Naive thymus-derived CD4-positive, alpha-beta T cell (primary cell): ENCODE data around the gene MRPL55. TPM values are rescaled to one million over a fixed set of nuclear protein-coding genes. Genes with fewer than 3 reads are reported as not detected.
"Not testable (repeated sequence)": the region's sequence is repeated elsewhere in the genome, so short reads cannot be mapped to it uniquely, and the experiment has no call there.

Experiments
- ATAC-seq: fragments of 150-1000 bp; cut with Tn5 transposase; 2 replicates; pipeline ENCODE4 v1.10.0; 2021; ENCODE audit warnings: mild to moderate bottlenecking, moderate library complexity
- CTCF ChIA-PET: fragments of 350-600 bp; sonication (Branson Sonifier 250); formaldehyde crosslinking; loops from one replicate; lab custom pipeline; 2021; ENCODE audit warnings: antibody characterized with exemption; lab: Charles Lee
- POLR2A ChIA-PET: fragments of 350-600 bp; sonication (Branson Sonifier 250); formaldehyde crosslinking; loops from one replicate; lab custom pipeline; 2021; ENCODE audit warnings: antibody characterized with exemption, inconsistent platforms; lab: Charles Lee
- DNase-seq, 9 donors: peaks; one replicate each; pipeline versions ENCODE4 v3.0.0 to v3.0.0-alpha.2; 2020 to 2022; ENCODE audit warnings: mixed read lengths in 1 of 9
- H3K27ac ChIP-seq: one replicate; pipeline ENCODE4 v1.7.0; 2013; ENCODE audit warnings: mild to moderate bottlenecking, low read depth, low read length, moderate library complexity
- H3K27me3 ChIP-seq, 2 donors: one replicate each; pipeline ENCODE4 v1.7.0; 2013; ENCODE audit warnings: low read length in 2 of 2, mild to moderate bottlenecking in 2 of 2, moderate library complexity in 2 of 2; ENCODE audit not compliant: control insufficient read depth in 2 of 2, insufficient read depth in 2 of 2
- H3K36me3 ChIP-seq, 3 experiments: 1 replicate in 2 of 3; 2 replicates in 1 of 3; pipeline ENCODE4 v1.7.0; 2013; ENCODE audit warnings: low read length in 3 of 3, mild to moderate bottlenecking in 3 of 3, moderate library complexity in 1 of 3; ENCODE audit not compliant: insufficient read depth in 3 of 3, control insufficient read depth in 2 of 3
- H3K4me1 ChIP-seq, 2 donors: one replicate each; pipeline ENCODE4 v1.7.0; 2013; ENCODE audit warnings: low read length in 2 of 2, mild to moderate bottlenecking in 2 of 2, moderate library complexity in 1 of 2; ENCODE audit not compliant: control insufficient read depth in 2 of 2, insufficient read depth in 2 of 2
- H3K4me3 ChIP-seq: 2 replicates; pipeline ENCODE4 v1.7.0; 2013; ENCODE audit warnings: mild to moderate bottlenecking, low read length
- H3K9me3 ChIP-seq, 3 experiments: 1 replicate in 2 of 3; 2 replicates in 1 of 3; pipeline ENCODE4 v1.7.0; 2013; ENCODE audit warnings: low read length in 3 of 3; ENCODE audit not compliant: control insufficient read depth in 2 of 3
- H3K27ac Mint-ChIP-seq, 9 donors: one replicate each; pipeline ENCODE4 v1.8.0; 2020 to 2022; ENCODE audit warnings: mixed read lengths in 9 of 9, mild to moderate bottlenecking in 8 of 9, moderate library complexity in 5 of 9, inconsistent platforms in 2 of 9
- H3K27me3 Mint-ChIP-seq, 5 donors: one replicate each; pipeline ENCODE4 v1.8.0; 2021 to 2022; ENCODE audit warnings: mixed read lengths in 5 of 5, mild to moderate bottlenecking in 1 of 5
- H3K36me3 Mint-ChIP-seq, 5 donors: one replicate each; pipeline ENCODE4 v1.8.0; 2020 to 2022; ENCODE audit warnings: mixed read lengths in 5 of 5, mild to moderate bottlenecking in 3 of 5, inconsistent platforms in 1 of 5
- H3K4me1 Mint-ChIP-seq, 7 donors: one replicate each; pipeline ENCODE4 v1.8.0; 2020 to 2022; ENCODE audit warnings: mixed read lengths in 7 of 7, mild to moderate bottlenecking in 3 of 7, inconsistent platforms in 1 of 7
- H3K4me3 Mint-ChIP-seq, 10 donors: one replicate each; pipeline ENCODE4 v1.8.0; 2020 to 2022; ENCODE audit warnings: mild to moderate bottlenecking in 10 of 10, mixed read lengths in 10 of 10, moderate library complexity in 6 of 10, inconsistent platforms in 2 of 10
- H3K9me3 Mint-ChIP-seq, 11 donors: one replicate each; pipeline ENCODE4 v1.8.0; 2020 to 2022; ENCODE audit warnings: mixed read lengths in 11 of 11, mild to moderate bottlenecking in 4 of 11, inconsistent platforms in 1 of 11, moderate library complexity in 1 of 11
- intact Hi-C, 2 donors: fragments of 100-400 bp; cut with micrococcal nuclease; formaldehyde crosslinking; loops; one replicate each; pipeline ENCODE4 v1.15.1; 2023
- polyA plus RNA-seq, 2 donors: library from polyadenylated mRNA; unstranded; fragments of 300-500 nt; fragmentation: Illumina TruSeq; gene quantifications; one replicate each; pipeline ENCODE4 v1.2.3, GENCODE V29; 2021
- total RNA-seq, 6 experiments: library from RNA in 5 of 6; stranded (reverse) in 5 of 6; gene quantifications; 1 replicate in 5 of 6; 2 replicates in 1 of 6; pipeline ENCODE4 v1.2.3 and lab custom pipeline; 2021 to 2026

Gene MRPL55
- total and polyA plus RNA-seq, 7 experiments from 2014 or later = 34.3 to 149 (median 68.5) TPM

DNA sequence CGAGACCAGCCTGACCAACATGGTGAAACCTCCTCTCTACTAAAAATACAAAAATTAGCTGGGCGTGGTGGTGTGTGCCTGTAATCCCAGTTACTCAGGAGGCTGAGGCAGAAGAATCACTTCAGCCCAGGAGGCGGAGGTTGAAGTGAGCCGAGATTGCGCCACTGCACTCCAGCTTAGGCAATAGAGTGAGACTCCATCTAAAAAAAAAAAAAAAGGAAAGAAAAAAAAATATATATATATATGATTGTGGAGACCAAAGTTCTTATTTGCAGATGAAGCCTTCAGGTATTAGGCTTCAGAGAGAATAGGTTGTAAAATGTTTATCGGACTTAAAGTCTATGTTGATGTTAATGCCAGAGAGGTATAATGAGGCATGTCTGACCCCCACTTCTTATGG lies 2.2 kb upstream of the MRPL55 start:
- H3K27ac Mint-ChIP-seq, H3K9me3 Mint-ChIP-seq, H3K36me3 Mint-ChIP-seq, H3K4me3 ChIP-seq, DNase-seq, H3K9me3 ChIP-seq, H3K27me3 ChIP-seq, CTCF ChIA-PET, intact Hi-C loops, H3K27me3 Mint-ChIP-seq, ATAC-seq, H3K27ac ChIP-seq: not testable (repeated sequence)
- Histone ChIP-seq H3K4me1 (peaks cover 9 to 16% of the 10 kb centered on the region in 2 donors), H3K36me3 (peaks cover 0 to 21% (median 0%) of the 10 kb centered on the region in 3 experiments)
- Mint-ChIP-seq H3K4me1 (peaks cover 5 to 33% (median 22%) of the 10 kb centered on the region in 7 donors), H3K4me3 (peak overlapping the region in 1 of 10 donors; percentile 29)
- POLR2A ChIA-PET = interaction anchor here (1.6 to 1.9 kb wide), 2 partner anchors 19 to 33 kb away, joined by 3 to 10 read pairs; no protein-coding TSS in a partner anchor

DNA sequence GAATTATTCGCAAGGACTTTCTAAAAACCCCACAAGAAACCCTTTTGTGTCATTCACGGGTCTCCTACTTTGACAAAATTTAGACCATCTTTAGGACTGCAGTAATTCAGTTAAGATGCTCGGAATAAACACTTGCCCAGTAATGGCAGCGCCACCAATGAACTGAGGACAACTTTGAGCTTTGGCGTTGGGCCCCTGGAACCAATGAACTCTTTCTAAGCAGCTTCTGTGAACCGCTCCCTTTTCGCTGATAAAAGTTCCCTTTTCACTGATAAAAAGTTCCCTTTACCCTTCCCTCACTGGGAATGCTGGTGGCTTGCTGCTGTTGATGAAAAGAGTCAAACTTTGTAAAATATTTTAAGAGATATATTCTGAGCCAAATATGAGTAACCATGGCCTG lies 1.5 kb upstream of the MRPL55 start:
- peak overlapping the region in 2 of 9 donors; percentile 17 to 98 for H3K27ac Mint-ChIP-seq

DNA sequence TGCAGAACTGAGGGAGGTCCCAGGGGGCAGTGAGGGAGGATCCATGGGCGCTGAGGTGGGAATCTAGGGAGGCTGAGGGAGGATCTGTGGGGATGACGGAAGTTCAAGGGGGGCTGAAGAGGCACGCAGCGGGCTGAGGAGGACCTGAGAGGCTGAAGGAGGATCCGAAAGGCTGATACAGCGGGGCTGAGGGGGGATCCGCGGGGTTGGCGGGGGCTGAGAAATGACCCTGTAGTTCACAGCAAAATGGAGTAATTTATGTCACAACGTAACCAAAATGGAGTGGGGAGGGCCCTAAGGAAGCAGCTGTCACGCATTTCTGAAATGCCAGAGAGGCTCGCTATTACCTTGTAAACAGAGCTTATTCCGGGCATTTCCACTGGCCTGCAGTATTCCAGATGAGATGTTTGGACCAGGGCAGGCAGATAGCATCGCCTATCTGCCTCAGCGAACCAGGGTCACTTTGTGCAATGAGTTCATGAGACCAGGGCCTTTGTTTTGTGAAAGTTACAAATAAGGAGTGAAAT lies 926 bp upstream of the MRPL55 start:
- Histone ChIP-seq H3K4me1 (peaks cover 9 to 16% of the 10 kb centered on the region in 2 donors), H3K4me3 (peak overlapping the region; percentile 100), H3K27ac (peak overlapping the region; percentile 94), H3K27me3 (no peaks in the 10 kb centered on the region), H3K9me3 (no peaks in the 10 kb centered on the region), H3K36me3 (peaks cover 0 to 32% (median 0%) of the 10 kb centered on the region in 3 experiments)
- intact Hi-C loops = loop anchor here (1.0 to 10.0 kb wide), 12 partner anchors 28 to 1705 kb away; partner anchors contain the start of genes ARF1 (in 2 of the 2), GUK1 (in 2 of the 2), CCSAP (in 1 of the 2) and PARP1 (in 1 of the 2)
- no peak for DNase-seq
- Mint-ChIP-seq H3K4me1 (peaks cover 5 to 34% (median 22%) of the 10 kb centered on the region in 7 donors), H3K27me3 (peaks cover 0 to 3% (median 0%) of the 10 kb centered on the region in 5 donors), H3K27ac (peak overlapping the region; percentile 88 to 98 (median 95)), H3K36me3 (peaks cover 0 to 6% (median 5%) of the 10 kb centered on the region in 5 donors), H3K9me3 (no peaks in the 10 kb centered on the region), H3K4me3 (peak overlapping the region; percentile 87 to 95 (median 93))
- CTCF ChIA-PET = interaction anchor here (0.6 to 1.0 kb wide), 4 partner anchors 21 to 58 kb away, joined by 3 to 4 read pairs (median 3); partner anchors contain the start of gene ARF1
- ATAC-seq = no peak
- POLR2A ChIA-PET = interaction anchor here (0.9 to 2.1 kb wide), 7 partner anchors 9 to 56 kb away, joined by 3 to 10 read pairs (median 5); partner anchors contain the start of gene GUK1

More for the DNA sequence above, 1.5 kb upstream of the MRPL55 start:
- intact Hi-C loops = no loop called here
- Mint-ChIP-seq H3K4me1 (peaks cover 5 to 34% (median 22%) of the 10 kb centered on the region in 7 donors), H3K27me3 (peaks cover 0 to 3% (median 0%) of the 10 kb centered on the region in 5 donors), H3K9me3 (no peaks in the 10 kb centered on the region), H3K36me3 (peaks cover 0 to 6% (median 5%) of the 10 kb centered on the region in 5 donors), H3K4me3 (peak overlapping the region in 6 of 10 donors; percentile 23 to 95 (median 72))
- peaks cover 9 to 16% of the 10 kb centered on the region in 2 donors for H3K4me1 ChIP-seq
- H3K36me3 ChIP-seq = peaks cover 0 to 28% (median 0%) of the 10 kb centered on the region in 3 experiments
- no peak overlapping the region for H3K27ac ChIP-seq
- no peaks in the 10 kb centered on the region for H3K27me3 ChIP-seq
- ChIA-PET CTCF (interaction anchor here (0.9 kb wide), 1 partner anchor 41 kb away, joined by 3 read pairs; no protein-coding TSS in a partner anchor), POLR2A (interaction anchor here (0.5 to 1.9 kb wide), 3 partner anchors 8 to 34 kb away, joined by 3 to 10 read pairs (median 3); no protein-coding TSS in a partner anchor)
- DNase-seq (no peak), ATAC-seq (no peak)
- H3K9me3 ChIP-seq = no peaks in the 10 kb centered on the region
- no peak overlapping the region for H3K4me3 ChIP-seq

DNA sequence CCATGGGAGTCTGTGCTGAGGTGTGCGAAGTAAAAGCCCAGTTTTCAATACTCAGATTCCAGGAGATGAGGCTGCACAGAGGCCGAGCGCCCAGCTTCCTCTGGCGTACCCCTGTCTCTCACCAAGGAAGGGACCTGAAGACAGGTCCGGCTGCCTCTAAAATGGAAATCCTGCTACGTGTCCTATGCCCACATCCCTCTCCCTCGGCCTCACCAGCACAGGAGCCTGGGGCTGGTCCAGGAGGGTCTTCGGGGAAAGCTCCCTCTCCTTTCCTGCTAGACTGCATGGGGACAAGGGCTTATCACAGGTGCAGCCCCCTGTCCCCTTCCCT lies 392 bp downstream of the MRPL55 start:
- intact Hi-C loops = loop anchor here (1.0 to 10.0 kb wide), 12 partner anchors 26 to 1704 kb away; partner anchors contain the start of genes ARF1 (in 2 of the 2), GUK1 (in 2 of the 2), CCSAP (in 1 of the 2) and PARP1 (in 1 of the 2)
- H3K27ac Mint-ChIP-seq = peak overlapping the region; percentile 88 to 98 (median 95)
- peaks cover 14 to 22% of the 10 kb centered on the region in 2 donors for H3K4me1 ChIP-seq
- H3K27ac ChIP-seq = peak overlapping the region; percentile 94
- H3K27me3 ChIP-seq = no peaks in the 10 kb centered on the region
- ATAC-seq (no peak), DNase-seq (no peak)
- ChIA-PET POLR2A (interaction anchor here (0.7 to 2.1 kb wide), 7 partner anchors 11 to 393 kb away, joined by 3 to 8 read pairs (median 4); partner anchors contain the start of genes ARF1 and IBA57), CTCF (no interaction called here)
- H3K4me3 ChIP-seq = peak overlapping the region; percentile 100
- peaks cover 0 to 7% (median 5%) of the 10 kb centered on the region in 5 donors for H3K36me3 Mint-ChIP-seq
- H3K36me3 ChIP-seq = peaks cover 0 to 32% (median 0%) of the 10 kb centered on the region in 3 experiments
- peak overlapping the region; percentile 87 to 95 (median 93) for H3K4me3 Mint-ChIP-seq
- H3K4me1 Mint-ChIP-seq = peaks cover 5 to 41% (median 28%) of the 10 kb centered on the region in 7 donors
- no peaks in the 10 kb centered on the region for H3K9me3 ChIP-seq
- H3K27me3 Mint-ChIP-seq = peaks cover 0 to 3% (median 0%) of the 10 kb centered on the region in 5 donors
- H3K9me3 Mint-ChIP-seq = no peaks in the 10 kb centered on the region

DNA sequence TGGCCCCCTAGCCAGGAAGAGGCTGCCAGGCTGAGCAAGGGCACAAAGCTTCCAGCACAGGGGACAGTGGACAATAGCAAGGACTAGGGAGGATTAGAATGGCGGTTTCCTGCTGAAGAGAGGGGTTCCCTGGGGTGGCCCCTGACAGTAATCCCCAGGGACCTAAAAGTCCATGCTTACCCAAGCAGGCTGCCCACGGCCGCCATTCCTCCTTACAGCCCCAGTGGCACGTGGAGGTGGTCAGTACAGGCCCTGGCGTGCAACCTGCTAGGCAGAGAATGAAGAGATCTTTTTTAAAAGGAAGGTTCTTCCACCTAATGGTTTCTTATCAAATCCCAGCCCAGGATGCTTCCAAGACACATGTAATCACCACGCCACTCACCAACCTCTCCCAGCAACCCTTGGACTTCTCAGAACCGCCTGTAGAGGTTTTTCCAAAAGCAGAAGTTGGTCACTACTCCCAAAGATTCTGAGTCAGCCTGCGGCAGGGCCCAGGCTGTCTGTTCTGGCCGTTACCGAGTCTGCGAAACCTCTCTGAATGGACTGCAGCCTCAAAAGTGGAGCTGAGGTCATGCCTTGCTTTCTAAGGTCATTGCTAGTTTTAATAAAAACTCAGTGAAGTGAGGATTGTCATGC lies 926 bp downstream of the MRPL55 start:
- CTCF ChIA-PET = no interaction called here

DNA sequence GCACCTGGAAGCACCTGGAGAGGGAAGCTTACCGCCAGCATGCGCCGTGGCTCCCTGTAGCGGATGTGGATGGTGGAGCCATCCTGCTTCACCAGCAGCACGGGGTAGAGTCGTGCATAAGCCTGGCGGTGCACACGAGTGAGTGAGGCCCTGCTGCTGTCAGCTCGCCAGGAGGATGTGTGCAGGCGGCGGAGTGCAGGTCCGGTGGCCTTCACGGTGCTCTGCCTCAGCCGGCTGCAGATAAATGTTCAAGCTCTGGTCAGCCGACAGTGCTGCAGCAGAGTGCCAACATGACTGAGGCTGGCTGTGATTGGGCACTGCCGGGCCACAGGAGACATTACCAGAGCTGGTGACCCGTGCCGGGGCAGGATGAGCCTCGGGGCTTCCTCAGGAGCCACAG lies 1.5 kb downstream of the MRPL55 start:
- no peak for ATAC-seq
- Histone ChIP-seq H3K27ac (peak overlapping the region; percentile 94), H3K36me3 (peaks cover 0 to 36% (median 0%) of the 10 kb centered on the region in 3 experiments), H3K27me3 (no peaks in the 10 kb centered on the region), H3K4me3 (no peak overlapping the region), H3K9me3 (no peaks in the 10 kb centered on the region), H3K4me1 (peaks cover 18 to 26% of the 10 kb centered on the region in 2 donors)
- peaks cover 0 to 7% (median 5%) of the 10 kb centered on the region in 5 donors for H3K36me3 Mint-ChIP-seq
- ChIA-PET POLR2A (interaction anchor here (1.2 to 1.5 kb wide), 2 partner anchors 25 to 57 kb away, joined by 4 to 5 read pairs; partner anchors contain the start of genes ARF1 and IBA57), CTCF (no interaction called here)
- peaks cover 0 to 3% (median 0%) of the 10 kb centered on the region in 5 donors for H3K27me3 Mint-ChIP-seq
- H3K9me3 Mint-ChIP-seq = peaks cover 0 to 4% (median 0%) of the 10 kb centered on the region in 11 donors
- peaks cover 5 to 47% (median 33%) of the 10 kb centered on the region in 7 donors for H3K4me1 Mint-ChIP-seq
- peak overlapping the region in 7 of 9 donors; percentile 14 to 98 (median 94) for H3K27ac Mint-ChIP-seq
- DNase-seq = no peak
- intact Hi-C loops = loop anchor here (2.0 to 10.0 kb wide), 5 partner anchors 49 to 1703 kb away; partner anchors contain the start of genes CCSAP (in 1 of the 2) and PARP1 (in 1 of the 2)
- H3K4me3 Mint-ChIP-seq = peak overlapping the region; percentile 87 to 95 (median 93)

More for the DNA sequence above, 926 bp downstream of the MRPL55 start:
- intact Hi-C loops = loop anchor here (2.0 to 10.0 kb wide), 5 partner anchors 49 to 1703 kb away; partner anchors contain the start of genes CCSAP (in 1 of the 2) and PARP1 (in 1 of the 2)
- Mint-ChIP-seq H3K27ac (peak overlapping the region; percentile 14 to 98 (median 95)), H3K27me3 (peaks cover 0 to 3% (median 0%) of the 10 kb centered on the region in 5 donors), H3K36me3 (peaks cover 0 to 7% (median 5%) of the 10 kb centered on the region in 5 donors), H3K9me3 (peaks cover 0 to 3% (median 0%) of the 10 kb centered on the region in 11 donors), H3K4me3 (peak overlapping the region; percentile 87 to 95 (median 93)), H3K4me1 (peaks cover 5 to 46% (median 31%) of the 10 kb centered on the region in 7 donors)
- no peaks in the 10 kb centered on the region for H3K9me3 ChIP-seq
- H3K4me3 ChIP-seq = peak overlapping the region; percentile 100
- H3K27ac ChIP-seq = peak overlapping the region; percentile 94
- H3K36me3 ChIP-seq = peaks cover 0 to 32% (median 0%) of the 10 kb centered on the region in 3 experiments
- ATAC-seq = no peak
- peaks cover 18 to 26% of the 10 kb centered on the region in 2 donors for H3K4me1 ChIP-seq
- POLR2A ChIA-PET = interaction anchor here (0.7 to 2.1 kb wide), 7 partner anchors 11 to 393 kb away, joined by 3 to 8 read pairs (median 4); partner anchors contain the start of genes ARF1 and IBA57
- no peaks in the 10 kb centered on the region for H3K27me3 ChIP-seq
- no peak for DNase-seq
